NCI-H1048 (cell line): ENCODE results near the gene HS1BP3.

Experiments used
- DNase-seq: peaks from one replicate; lab custom pipeline; 2025; lab: John Stamatoyannopoulos, UW

The HS1BP3 gene

GRCh38 chr2:20584399-20585358 is 66.2 kb downstream of the HS1BP3 start:
- no peak for DNase-seq

GRCh38 chr2:20584045-20584398 is 66.9 kb downstream of the HS1BP3 start:
- DNase-seq: no peak

- DNase-seq: no peak
Measured at GRCh38 chr2:20583425-20583881, 67.4 kb downstream of the HS1BP3 start.

- no peak for DNase-seq
Measured at GRCh38 chr2:20582600-20583221, 68.2 kb downstream of the HS1BP3 start.

- no peak for DNase-seq
Measured at GRCh38 chr2:20580690-20581437, 70.0 kb downstream of the HS1BP3 start.

GRCh38 chr2:20579866-20580265 is 71.0 kb downstream of the HS1BP3 start:
- no peak for DNase-seq

- no peak for DNase-seq
Measured at GRCh38 chr2:20578895-20579825, 71.7 kb downstream of the HS1BP3 start.

GRCh38 chr2:20578266-20578894 is 72.5 kb downstream of the HS1BP3 start:
- no peak for DNase-seq

GRCh38 chr2:20577495-20578235 is 73.2 kb downstream of the HS1BP3 start:
- no peak for DNase-seq

GRCh38 chr2:20576598-20577115 is 74.2 kb downstream of the HS1BP3 start:
- DNase-seq: no peak

GRCh38 chr2:20575935-20576597 is 74.8 kb downstream of the HS1BP3 start:
- DNase-seq: no peak

GRCh38 chr2:20575414-20575813 is 75.5 kb downstream of the HS1BP3 start:
- DNase-seq: no peak

GRCh38 chr2:20574930-20575329 is 76.0 kb downstream of the HS1BP3 start:
- no peak for DNase-seq

- DNase-seq: no peak
Measured at GRCh38 chr2:20574423-20574911, 76.4 kb downstream of the HS1BP3 start.

- DNase-seq: no peak
Measured at GRCh38 chr2:20573620-20574422, 77.1 kb downstream of the HS1BP3 start.

- DNase-seq: no peak
Measured at GRCh38 chr2:20572221-20572620, 78.7 kb downstream of the HS1BP3 start.

GRCh38 chr2:20571644-20572215 is 79.2 kb downstream of the HS1BP3 start:
- DNase-seq: no peak

GRCh38 chr2:20571231-20571630 is 79.7 kb downstream of the HS1BP3 start:
- DNase-seq: no peak
